ENCODE data around the gene NAA60.
A peak's percentile ranks its signal among the peaks of the same experiment; 100 is the strongest.
"Not testable (repeated sequence)": the region's sequence is repeated elsewhere in the genome, so short reads cannot be mapped to it uniquely, and the experiment has no call there.

NAA60 gene

DNA sequence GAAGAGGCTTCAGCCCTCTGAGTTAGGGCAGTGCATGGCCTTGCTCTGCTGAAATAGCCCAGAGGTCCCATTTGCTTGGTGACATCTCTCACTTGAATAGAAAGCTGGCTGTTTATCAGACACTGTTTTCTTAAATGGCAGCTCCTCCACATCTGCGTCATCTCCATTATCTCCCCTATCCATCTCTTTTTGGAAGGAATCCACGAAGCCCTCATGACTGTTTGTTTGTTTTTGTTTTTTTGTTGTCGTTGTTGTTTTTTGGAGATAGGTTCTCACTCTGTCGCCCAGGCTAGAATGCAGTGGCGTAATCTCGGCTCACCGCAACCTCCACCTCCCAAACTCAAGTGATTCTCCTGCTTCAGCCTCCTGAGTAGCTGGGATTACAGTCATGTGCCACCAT lies 16.6 kb downstream of the NAA60 start:
- DNase-seq = no peak
- in situ Hi-C loops (cut with MboI; ENCODE audit: low pct_unique_long_range_greater_than_20kb, low sequenced_read_pairs) = no loop called here

DNA sequence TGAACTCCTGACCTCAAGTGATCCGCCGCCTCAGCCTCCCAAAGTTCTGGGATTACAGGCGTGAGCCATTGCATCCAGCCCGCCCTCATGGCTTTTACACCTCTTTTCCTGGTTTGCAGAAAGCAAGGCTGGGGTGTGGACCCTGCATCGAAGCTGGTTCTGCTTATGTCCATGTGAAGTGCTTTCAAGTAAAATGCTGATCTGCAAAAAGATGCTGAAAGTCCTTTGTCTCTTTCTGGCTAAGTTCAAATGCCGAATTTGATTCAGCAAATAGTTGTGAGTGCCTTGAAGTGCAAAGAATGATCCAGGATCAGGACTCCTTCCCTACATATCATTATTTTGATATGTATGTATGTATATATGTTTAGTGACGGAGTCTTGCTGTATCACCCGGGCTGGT lies 17.1 kb downstream of the NAA60 start:
- in situ Hi-C loops (cut with MboI; ENCODE audit: low pct_unique_long_range_greater_than_20kb, low sequenced_read_pairs) = no loop called here
- no peak for DNase-seq

- DNase-seq = peak; percentile 53
- in situ Hi-C loops (cut with MboI; ENCODE audit: low pct_unique_long_range_greater_than_20kb, low sequenced_read_pairs) = no loop called here
Observed at GRCh38 chr16:3461151-3461550, 17.7 kb downstream of the NAA60 start.

DNA sequence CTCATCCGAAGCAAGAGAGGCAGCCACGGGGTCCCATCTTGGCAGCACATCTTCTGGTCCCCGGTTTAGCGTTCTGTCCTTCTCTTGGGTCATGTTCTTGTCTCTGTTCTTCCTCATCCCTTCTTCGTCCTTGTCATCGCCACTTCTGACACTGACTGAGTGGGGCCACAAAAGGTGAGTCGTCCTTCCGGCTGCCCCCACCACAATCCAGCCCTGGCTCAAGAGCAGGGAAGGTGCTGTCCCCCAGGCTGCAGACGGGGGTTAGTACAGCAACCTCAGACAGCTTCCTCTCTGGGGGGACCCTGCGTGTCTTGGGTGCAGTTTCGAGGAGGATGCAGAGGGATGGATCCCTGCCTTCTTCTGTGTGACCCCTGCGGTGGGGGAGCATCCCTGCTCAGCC lies 21.8 kb downstream of the NAA60 start:
- no peak for DNase-seq
- in situ Hi-C loops (cut with MboI; ENCODE audit: low pct_unique_long_range_greater_than_20kb, low sequenced_read_pairs) = no loop called here

- no peak for DNase-seq
- in situ Hi-C loops (cut with MboI; ENCODE audit: low pct_unique_long_range_greater_than_20kb, low sequenced_read_pairs) = no loop called here
Observed at GRCh38 chr16:3465911-3466584, 22.6 kb downstream of the NAA60 start.

- no peak for DNase-seq
- in situ Hi-C loops (cut with MboI; ENCODE audit: low pct_unique_long_range_greater_than_20kb, low sequenced_read_pairs) = no loop called here
Observed at GRCh38 chr16:3467182-3467581, 23.7 kb downstream of the NAA60 start.

DNA sequence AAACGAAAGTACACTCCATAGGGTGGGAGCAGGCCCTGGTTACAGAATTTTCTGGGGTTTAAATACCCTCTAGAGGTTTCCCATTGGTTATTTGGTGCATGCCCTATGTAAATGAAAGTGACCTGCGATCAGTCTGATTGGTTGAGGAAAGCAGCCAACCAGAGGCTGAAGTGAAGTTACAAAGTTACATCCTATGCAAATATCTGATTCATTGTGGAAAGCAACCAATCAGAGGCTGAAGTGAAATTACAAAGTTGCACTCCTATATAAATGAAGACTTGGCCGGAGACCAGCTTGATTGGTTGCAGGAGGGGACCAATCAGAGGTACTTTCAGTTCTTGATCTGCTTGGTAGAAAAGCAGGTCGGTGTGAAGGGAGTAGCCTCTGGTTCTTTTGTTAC lies 24.4 kb downstream of the NAA60 start:
- DNase-seq = no peak

GRCh38 chr16:3468501-3468900 lies 25.0 kb downstream of the NAA60 start:
- no peak for DNase-seq
- in situ Hi-C loops (cut with MboI; ENCODE audit: low pct_unique_long_range_greater_than_20kb, low sequenced_read_pairs) = no loop called here

More for the DNA sequence above, 24.4 kb downstream of the NAA60 start:
- in situ Hi-C loops (cut with MboI; ENCODE audit: low pct_unique_long_range_greater_than_20kb, low sequenced_read_pairs) = no loop called here

DNA sequence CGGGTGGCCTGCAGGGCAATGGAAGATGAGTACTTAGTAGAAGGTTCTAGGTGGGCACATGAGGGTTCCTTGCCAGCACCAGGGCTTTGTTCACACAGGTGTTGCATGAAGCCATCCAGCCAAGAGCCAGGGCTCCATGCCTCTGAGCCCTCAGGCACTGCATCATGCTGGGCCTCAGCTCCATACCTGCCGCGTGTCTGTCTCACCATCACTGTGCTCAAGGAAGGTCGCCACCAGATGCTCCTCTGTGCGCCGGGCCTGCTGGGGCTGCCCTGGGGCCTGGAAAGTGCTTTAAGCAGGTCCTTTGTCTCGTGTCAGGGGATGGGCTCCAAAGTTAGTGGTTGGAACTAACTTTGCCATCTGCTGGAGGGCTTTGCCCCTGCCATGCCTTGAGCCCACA lies 26.3 kb downstream of the NAA60 start:
- no peak for DNase-seq
- in situ Hi-C loops (cut with MboI; ENCODE audit: low pct_unique_long_range_greater_than_20kb, low sequenced_read_pairs) = no loop called here

DNA sequence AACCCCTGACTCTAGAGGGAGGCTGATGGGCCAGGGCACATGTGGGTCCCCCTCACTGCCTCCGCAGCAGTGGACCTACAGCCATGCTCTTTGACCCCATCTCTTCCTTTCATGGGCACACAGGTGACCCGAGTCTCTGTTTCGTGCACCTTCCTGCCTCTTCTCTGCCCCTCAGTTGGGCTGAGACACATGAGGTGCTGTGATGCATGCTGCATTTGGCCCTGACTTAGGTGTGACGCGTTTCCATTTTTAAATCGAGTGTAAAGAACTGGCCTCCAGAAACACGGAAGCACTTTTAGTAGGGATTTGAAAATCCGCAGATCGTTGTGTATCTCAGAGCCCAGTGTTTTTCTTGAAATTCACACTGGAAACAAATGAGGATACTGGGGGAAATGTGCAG lies 27.2 kb downstream of the NAA60 start:
- DNase-seq = no peak
- in situ Hi-C loops (cut with MboI; ENCODE audit: low pct_unique_long_range_greater_than_20kb, low sequenced_read_pairs) = no loop called here

DNA sequence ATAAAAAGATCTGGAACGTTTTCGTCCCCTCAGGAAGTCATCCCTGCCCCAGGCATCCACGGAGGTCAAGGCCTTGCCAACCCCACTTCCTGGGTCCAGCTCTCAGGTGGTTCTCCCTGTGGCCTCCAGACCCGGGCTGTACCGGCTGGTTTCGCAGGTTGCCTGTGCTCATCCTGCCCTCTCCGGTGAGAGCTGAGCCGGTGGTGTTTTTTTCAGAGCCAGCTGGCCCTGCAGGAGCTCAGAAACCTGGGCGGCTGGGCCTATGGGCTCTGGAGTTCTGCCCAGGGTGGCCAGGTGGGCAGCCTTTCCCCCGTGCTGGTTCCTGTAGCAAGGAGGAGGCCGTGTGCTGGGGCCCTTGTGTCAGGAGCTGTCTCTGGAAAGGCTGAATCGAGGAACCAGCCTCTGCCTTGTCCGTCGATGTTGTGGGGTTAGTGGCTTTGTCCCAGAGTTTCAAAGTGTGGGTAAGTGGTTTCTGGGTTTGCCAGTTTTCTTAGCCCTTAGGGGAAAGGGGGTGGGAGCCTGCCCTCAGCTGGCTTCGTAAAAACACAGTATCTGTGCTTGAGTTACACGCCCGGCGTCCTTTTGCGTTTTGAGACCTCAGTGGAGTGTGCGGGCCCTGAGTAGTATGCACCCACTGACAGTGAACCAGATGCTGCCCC lies 28.2 kb downstream of the NAA60 start:
- DNase-seq = no peak
- in situ Hi-C loops (cut with MboI; ENCODE audit: low pct_unique_long_range_greater_than_20kb, low sequenced_read_pairs) = no loop called here

- DNase-seq = no peak
- in situ Hi-C loops (cut with MboI; ENCODE audit: low pct_unique_long_range_greater_than_20kb, low sequenced_read_pairs) = no loop called here
Observed at GRCh38 chr16:3472878-3473595, 29.6 kb downstream of the NAA60 start.

- in situ Hi-C loops (cut with MboI; ENCODE audit: low pct_unique_long_range_greater_than_20kb, low sequenced_read_pairs); DNase-seq: not testable (repeated sequence)
Observed at GRCh38 chr16:3473596-3473943, 30.1 kb downstream of the NAA60 start.

GRCh38 chr16:3474136-3474779 lies 30.8 kb downstream of the NAA60 start:
- DNase-seq = no peak
- in situ Hi-C loops (cut with MboI; ENCODE audit: low pct_unique_long_range_greater_than_20kb, low sequenced_read_pairs) = no loop called here

- in situ Hi-C loops (cut with MboI; ENCODE audit: low pct_unique_long_range_greater_than_20kb, low sequenced_read_pairs) = not testable (repeated sequence)
Observed at GRCh38 chr16:3474870-3475269, 31.4 kb downstream of the NAA60 start.

DNA sequence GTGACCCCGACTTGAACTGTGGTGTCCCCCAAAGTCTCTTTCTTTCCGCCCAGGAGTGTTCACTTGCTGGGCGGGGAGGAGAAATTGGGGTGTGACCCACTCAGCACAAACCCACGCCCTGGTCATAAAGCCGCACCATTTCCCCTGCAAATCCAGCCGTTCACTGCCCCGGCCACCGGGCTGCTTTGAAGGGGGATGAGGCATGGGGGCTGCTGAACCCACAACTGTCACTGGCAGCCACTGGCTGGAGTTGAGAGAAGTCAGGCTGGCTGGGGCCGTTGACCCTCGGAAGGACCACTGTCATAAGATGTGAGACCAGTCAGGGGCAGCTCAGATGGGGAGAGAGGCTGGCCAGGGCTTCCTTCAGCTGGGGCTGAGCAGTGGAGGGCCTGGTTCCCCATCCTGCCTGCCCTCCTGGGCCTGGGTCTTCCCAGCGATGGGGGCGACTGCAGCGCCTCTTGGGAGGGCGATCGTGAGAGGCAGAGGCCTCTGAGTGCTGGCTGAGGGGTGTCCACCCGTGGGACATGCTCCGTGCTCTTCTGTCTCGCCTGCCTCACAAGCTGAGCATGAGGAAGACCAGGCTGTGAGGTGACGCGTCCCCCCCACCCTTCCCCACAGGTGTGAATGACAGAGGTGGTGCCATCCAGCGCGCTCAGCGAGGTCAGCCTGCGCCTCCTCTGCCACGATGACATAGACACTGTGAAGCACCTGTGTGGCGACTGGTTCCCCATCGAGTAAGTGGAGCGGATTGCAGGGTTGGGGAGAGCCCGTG lies 32.3 kb downstream of the NAA60 start:
- in situ Hi-C loops (cut with MboI; ENCODE audit: low pct_unique_long_range_greater_than_20kb, low sequenced_read_pairs) = no loop called here
- no peak for DNase-seq

More at GRCh38 chr16:3474870-3475269, 31.4 kb downstream of the NAA60 start:
- DNase-seq = not testable (repeated sequence)

- in situ Hi-C loops (cut with MboI; ENCODE audit: low pct_unique_long_range_greater_than_20kb, low sequenced_read_pairs) = no loop called here
- no peak for DNase-seq
Observed at GRCh38 chr16:3476409-3476808, 32.9 kb downstream of the NAA60 start.

GRCh38 chr16:3478242-3478925 lies 34.9 kb downstream of the NAA60 start:
- in situ Hi-C loops (cut with MboI; ENCODE audit: low pct_unique_long_range_greater_than_20kb, low sequenced_read_pairs) = no loop called here
- DNase-seq = no peak

Measured in KBM-7 (cell line).